Endothelial cell of umbilical vein (primary cell): Measurements from ENCODE around the gene PHACTR1. TPM values are rescaled to one million over a fixed set of nuclear protein-coding genes. Genes with fewer than 3 reads are reported as not detected.

Source experiments
- BruUV-seq: library from RNA; stranded (reverse); fragments of 400-500 nt; replicated peaks from 2 replicates; lab custom pipeline; 2021; lab: Mats Ljungman, UMichigan
- CTCF ChIA-PET: fragments of 300-600, 350-600 bp; sonication (Branson Sonifier 250); formaldehyde crosslinking; loops from one replicate; lab custom pipeline; 2021; ENCODE audit warnings: antibody characterized with exemption, inconsistent platforms; lab: Charles Lee
- POLR2A ChIA-PET: fragments of 300-600, 350-600 bp; sonication (Branson Sonifier 250); formaldehyde crosslinking; loops from one replicate; lab custom pipeline; 2021; ENCODE audit warnings: antibody characterized with exemption, inconsistent platforms; lab: Charles Lee
- DNase-seq: peaks from one replicate; pipeline ENCODE4 v3.0.0-alpha.2; 2011; ENCODE audit warnings: low read depth, low spot score
- FAIRE-seq: peaks from 2 replicates; lab custom pipeline; 2011; peaks lifted over from hg19 to GRCh38; lab: Jason Lieb, UNC
- H2AFZ ChIP-seq: 2 replicates; pipeline ENCODE4 v1.6.0; 2012; ENCODE audit warnings: low read depth, low read length, control low read depth, inconsistent platforms
- H3K27ac ChIP-seq: 2 replicates; pipeline ENCODE4 v1.5.1; 2011; ENCODE audit warnings: low read depth, mild to moderate bottlenecking, control low read depth, low read length, moderate library complexity; ENCODE audit not compliant: insufficient read depth
- H3K27me3 ChIP-seq, 2 experiments: 2 replicates each; pipeline versions ENCODE4 v1.6.0 to v1.6.1; 2011; ENCODE audit warnings: low read length in 2 of 2, mixed read lengths in 1 of 2; ENCODE audit not compliant: control insufficient read depth in 2 of 2, insufficient read depth in 2 of 2
- H3K36me3 ChIP-seq, 2 experiments: 2 replicates in 1 of 2; 3 replicates in 1 of 2; pipeline ENCODE4 v1.5.1; 2011; ENCODE audit warnings: low read length in 2 of 2, mild to moderate bottlenecking in 1 of 2, moderate library complexity in 1 of 2; ENCODE audit not compliant: control insufficient read depth in 2 of 2, insufficient read depth in 2 of 2; ENCODE audit errors: extremely low read depth in 1 of 2
- H3K4me1 ChIP-seq: 3 replicates; pipeline ENCODE4 v1.5.1; 2011; ENCODE audit warnings: mild to moderate bottlenecking, low read length; ENCODE audit not compliant: control insufficient read depth, insufficient read depth; ENCODE audit errors: extremely low read depth
- H3K4me2 ChIP-seq: 2 replicates; pipeline ENCODE4 v1.6.1; 2011; ENCODE audit warnings: low read length, control low read depth, mixed read lengths; ENCODE audit not compliant: insufficient read depth
- H3K4me3 ChIP-seq, 3 experiments: fragments of 200-600 bp in 1 of 3; sonication (generic), shearing (Covaris generic) in 1 of 3; replicated peaks in 1 of 3; 2 replicates each; pipeline ENCODE4 v1.5.1; 2011 to 2016; ENCODE audit warnings: control low read depth in 3 of 3, low read length in 3 of 3, mild to moderate bottlenecking in 2 of 3, inconsistent platforms in 1 of 3, low read depth in 1 of 3, moderate library complexity in 1 of 3; ENCODE audit not compliant: insufficient read depth in 1 of 3
- H3K79me2 ChIP-seq: 2 replicates; pipeline ENCODE4 v1.6.0; 2012; ENCODE audit warnings: low read length, inconsistent platforms; ENCODE audit not compliant: control insufficient read depth, insufficient read depth
- H3K9ac ChIP-seq: replicated peaks from 2 replicates; pipeline ENCODE3; 2011; ENCODE audit warnings: low read length, control low read depth; ENCODE audit not compliant: insufficient read depth; ENCODE audit errors: extremely low read depth
- H3K9me1 ChIP-seq: replicated peaks from 3 replicates; pipeline ENCODE4 v1.6.0; 2011; ENCODE audit warnings: mild to moderate bottlenecking, low read length; ENCODE audit not compliant: control insufficient read depth, insufficient read depth; ENCODE audit errors: extremely low read depth
- H3K9me3 ChIP-seq: replicated peaks from 2 replicates; pipeline ENCODE4 v1.5.1; 2012; ENCODE audit warnings: low read length, inconsistent platforms; ENCODE audit not compliant: control insufficient read depth, insufficient read depth
- H4K20me1 ChIP-seq: replicated peaks from 2 replicates; pipeline ENCODE3; 2011; ENCODE audit warnings: mild to moderate bottlenecking, low read length; ENCODE audit not compliant: control insufficient read depth, insufficient read depth; ENCODE audit errors: extremely low read depth
- EZH2 ChIP-seq: IDR thresholded peaks from 2 replicates; pipeline ENCODE4 v1.6.1; 2012; ENCODE audit warnings: borderline replicate concordance, low read depth, mild to moderate bottlenecking, moderate library complexity, low read length, inconsistent platforms; ENCODE audit not compliant: severe bottlenecking
- FOS ChIP-seq: IDR thresholded peaks from 2 replicates; pipeline ENCODE4 v1.6.1; 2011; ENCODE audit warnings: mild to moderate bottlenecking, low read length, moderate library complexity, borderline replicate concordance; ENCODE audit not compliant: insufficient read depth
- GATA2 ChIP-seq: IDR thresholded peaks from 2 replicates; pipeline ENCODE4 v1.7.0; 2011; ENCODE audit warnings: low read depth, mild to moderate bottlenecking, moderate library complexity, mixed read lengths, low read length; ENCODE audit not compliant: insufficient read length, insufficient read depth
- JUN ChIP-seq: IDR thresholded peaks from 2 replicates; pipeline ENCODE4 v1.6.1; 2011; ENCODE audit warnings: borderline replicate concordance, low read depth; ENCODE audit not compliant: insufficient read length, insufficient read depth
- MYC ChIP-seq: IDR thresholded peaks from one replicate; pipeline ENCODE4 v1.6.1; 2011; ENCODE audit warnings: mild to moderate bottlenecking, low read depth, low read length
- POLR2A ChIP-seq: IDR thresholded peaks from 2 replicates; pipeline ENCODE4 v1.6.1; 2012; ENCODE audit warnings: low read depth, mild to moderate bottlenecking, control low read depth, low read length
- POLR2AphosphoS5 ChIP-seq: IDR thresholded peaks from 2 replicates; pipeline ENCODE4 v1.6.1; 2012; ENCODE audit warnings: low read depth, mild to moderate bottlenecking, control low read depth, low read length, moderate library complexity; ENCODE audit not compliant: insufficient read depth
- dilution Hi-C: fragments of 300-500 bp; cut with MboI; formaldehyde crosslinking; loops from one replicate; pipeline ENCODE4 v1.15.0; 2019; ENCODE audit warnings: low sequenced_read_pairs; ENCODE audit not compliant: extremely low pct_ligation_motif_present
- intact Hi-C: fragments of 100-400 bp; cut with micrococcal nuclease; formaldehyde crosslinking; loops from one replicate; pipeline ENCODE4 v1.10.0; 2022
- polyA plus RNA-seq, 4 experiments: library from polyadenylated mRNA; depleted of rRNA in 3 of 4; stranded (reverse) in 3 of 4; unstranded in 1 of 4; fragments of >200 nt; gene quantifications; 2 replicates each; pipeline versions ENCODE4 v1.2.1 to v1.2.3, GENCODE V29; 2011 to 2012; ENCODE audit warnings: missing spikeins in 1 of 4
- total RNA-seq: library from RNA; stranded (reverse); gene quantifications from 2 replicates; pipeline ENCODE4 v1.2.3, GENCODE V29; 2021
- TF ChIP-seq, protein P1 (sequence below): IDR thresholded peaks from 2 replicates; pipeline ENCODE4 v1.6.1; 2011; ENCODE audit not compliant: insufficient read depth, insufficient read length
- TF ChIP-seq, protein P2 (sequence below), 2 donors: IDR thresholded peaks; 1 replicate in 1 of 2; 2 replicates in 1 of 2; pipeline ENCODE4 v1.5.1; 2011; ENCODE audit warnings: low read length in 2 of 2, mild to moderate bottlenecking in 2 of 2, moderate library complexity in 2 of 2, control low read depth in 1 of 2, inconsistent platforms in 1 of 2, low read depth in 1 of 2; ENCODE audit not compliant: insufficient read depth in 1 of 2; ENCODE audit errors: extremely low read depth in 1 of 2

The PHACTR1 gene
- total and polyA plus RNA-seq, 2 donors (not counting 3 experiments of a cell fraction or from before 2014, with no cell fraction given), result 2.4 to 23.2 TPM

DNA sequence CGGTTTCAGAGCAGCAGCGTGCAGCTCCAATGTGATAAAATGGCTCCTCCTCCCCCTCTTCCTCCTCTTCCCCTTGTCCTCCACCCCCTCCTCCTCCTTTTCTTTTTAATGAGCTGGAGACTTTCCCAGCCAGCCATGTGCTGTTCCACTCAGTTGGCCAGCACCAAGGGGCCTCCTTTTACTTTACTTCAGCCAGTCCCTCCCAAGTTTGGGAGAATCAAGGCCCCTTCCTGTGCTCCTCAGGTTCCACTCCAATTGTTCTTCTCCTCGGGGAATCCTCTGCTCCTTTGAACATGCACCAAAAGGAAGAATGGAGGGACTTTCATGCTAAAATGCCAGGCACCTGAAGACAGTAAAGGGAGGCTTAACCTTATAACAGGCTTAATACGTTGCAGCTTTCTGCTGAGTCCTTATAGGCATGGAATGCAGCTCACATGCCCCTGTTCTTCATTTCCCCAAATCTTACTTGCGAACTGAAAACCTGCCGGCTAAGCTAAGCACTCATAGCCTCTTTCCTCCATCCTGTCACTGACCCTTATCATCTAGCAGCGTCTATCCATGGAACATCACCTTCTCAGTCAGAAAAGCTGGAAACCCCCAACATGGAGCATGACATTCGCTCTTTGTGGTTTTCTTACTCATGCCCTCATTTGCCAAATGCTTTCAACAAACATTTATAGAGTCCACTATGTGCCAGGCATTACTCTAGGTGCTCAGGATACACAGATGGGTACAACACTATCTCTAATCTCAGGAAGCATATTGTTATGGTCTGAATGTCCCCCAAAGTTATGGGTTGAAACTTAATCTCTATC, 170.6 kb downstream of the PHACTR1 start:
- dilution Hi-C loops, result no loop called here
- H4K20me1 ChIP-seq, result no peaks in the 10 kb centered on the region
- no peaks in the 10 kb centered on the region for H3K9me3 ChIP-seq
- H2AFZ ChIP-seq, result no peak overlapping the region
- DNase-seq (no peak), FAIRE-seq (no peak)
- intact Hi-C loops, result no loop called here
- H3K4me2 ChIP-seq, result no peak overlapping the region
- POLR2A ChIA-PET, result no interaction called here
- no TSS peak for BruUV-seq
- H3K9ac ChIP-seq, result no peak overlapping the region
- H3K4me1 ChIP-seq, result no peaks in the 10 kb centered on the region
- no peaks in the 10 kb centered on the region for H3K36me3 ChIP-seq
- CTCF ChIA-PET, result interaction anchor here (0.7 kb wide), 1 partner anchor 249 kb away, joined by 3 read pairs; no protein-coding TSS in a partner anchor
- H3K9me1 ChIP-seq, result no peaks in the 10 kb centered on the region
- H3K27ac ChIP-seq, result no peak overlapping the region
- no peaks in the 10 kb centered on the region for H3K79me2 ChIP-seq
- TF ChIP-seq EZH2, result no peak
- no peak for TF ChIP-seq MYC
- TF ChIP-seq, protein P1, sequence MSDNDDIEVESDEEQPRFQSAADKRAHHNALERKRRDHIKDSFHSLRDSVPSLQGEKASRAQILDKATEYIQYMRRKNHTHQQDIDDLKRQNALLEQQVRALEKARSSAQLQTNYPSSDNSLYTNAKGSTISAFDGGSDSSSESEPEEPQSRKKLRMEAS, result no peak
- TF ChIP-seq, protein P2, sequence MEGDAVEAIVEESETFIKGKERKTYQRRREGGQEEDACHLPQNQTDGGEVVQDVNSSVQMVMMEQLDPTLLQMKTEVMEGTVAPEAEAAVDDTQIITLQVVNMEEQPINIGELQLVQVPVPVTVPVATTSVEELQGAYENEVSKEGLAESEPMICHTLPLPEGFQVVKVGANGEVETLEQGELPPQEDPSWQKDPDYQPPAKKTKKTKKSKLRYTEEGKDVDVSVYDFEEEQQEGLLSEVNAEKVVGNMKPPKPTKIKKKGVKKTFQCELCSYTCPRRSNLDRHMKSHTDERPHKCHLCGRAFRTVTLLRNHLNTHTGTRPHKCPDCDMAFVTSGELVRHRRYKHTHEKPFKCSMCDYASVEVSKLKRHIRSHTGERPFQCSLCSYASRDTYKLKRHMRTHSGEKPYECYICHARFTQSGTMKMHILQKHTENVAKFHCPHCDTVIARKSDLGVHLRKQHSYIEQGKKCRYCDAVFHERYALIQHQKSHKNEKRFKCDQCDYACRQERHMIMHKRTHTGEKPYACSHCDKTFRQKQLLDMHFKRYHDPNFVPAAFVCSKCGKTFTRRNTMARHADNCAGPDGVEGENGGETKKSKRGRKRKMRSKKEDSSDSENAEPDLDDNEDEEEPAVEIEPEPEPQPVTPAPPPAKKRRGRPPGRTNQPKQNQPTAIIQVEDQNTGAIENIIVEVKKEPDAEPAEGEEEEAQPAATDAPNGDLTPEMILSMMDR (IDR thresholded peaks at IDR 0.05; ENCODE audit: extremely low read depth in 1 of 2, insufficient read depth in 1 of 2, low read depth in 1 of 2, low read length in 2 of 2), result no peak
- no peak for TF ChIP-seq POLR2A
- no peak for TF ChIP-seq JUN
- TF ChIP-seq GATA2, result no peak
- no peak for TF ChIP-seq FOS
- no peak for TF ChIP-seq POLR2AphosphoS5
- peaks cover 0 to 11% of the 10 kb centered on the region in 2 experiments for H3K27me3 ChIP-seq
- H3K4me3 ChIP-seq, result no peak overlapping the region
